DOHH2 (cell line): ENCODE results near the gene SERINC4.
A peak's percentile ranks its signal among the peaks of the same experiment; 100 is the strongest.

Source experiments
- H3F3A ChIP-seq: fragments of 200-600 bp; sonication (generic), shearing (Covaris generic); 2 replicates; pipeline ENCODE4 v1.6.0; 2016; ENCODE audit warnings: antibody characterized with exemption, mild to moderate bottlenecking; ENCODE audit not compliant: control insufficient read depth, insufficient read depth
- H3K27ac ChIP-seq: fragments of 200-600 bp; sonication (generic); 2 replicates; pipeline ENCODE4 v1.5.1; 2014; ENCODE audit warnings: low read depth, mild to moderate bottlenecking, low read length, moderate library complexity
- H3K27me3 ChIP-seq: fragments of 200-600 bp; sonication (generic); 2 replicates; pipeline ENCODE4 v1.6.1; 2014; ENCODE audit warnings: mild to moderate bottlenecking, low read length, mixed read lengths; ENCODE audit not compliant: control insufficient read depth
- H3K36me3 ChIP-seq: fragments of 200-600 bp; sonication (generic); 2 replicates; pipeline ENCODE4 v1.6.1; 2014; ENCODE audit warnings: mild to moderate bottlenecking, low read length, moderate library complexity, mixed read lengths; ENCODE audit not compliant: control insufficient read depth
- H3K4me1 ChIP-seq: fragments of 200-600 bp; sonication (generic); 2 replicates; pipeline ENCODE4 v1.6.1; 2014; ENCODE audit warnings: mild to moderate bottlenecking, low read length, mixed read lengths; ENCODE audit not compliant: control insufficient read depth
- H3K4me2 ChIP-seq: fragments of 200-600 bp; sonication (generic); 2 replicates; pipeline ENCODE4 v1.6.0; 2014; ENCODE audit warnings: mild to moderate bottlenecking, low read length, moderate library complexity
- H3K4me3 ChIP-seq: fragments of 200-600 bp; sonication (generic); 2 replicates; pipeline ENCODE4 v1.5.1; 2014; ENCODE audit warnings: mild to moderate bottlenecking, low read length, mixed read lengths
- H3K79me2 ChIP-seq: fragments of 200-600 bp; sonication (generic); 2 replicates; pipeline ENCODE4 v1.6.1; 2014; ENCODE audit warnings: mild to moderate bottlenecking, low read length, mixed read lengths; ENCODE audit not compliant: control insufficient read depth
- H3K9me2 ChIP-seq: fragments of 200-600 bp; sonication (generic); replicated peaks from 2 replicates; pipeline ENCODE4 v1.6.1; 2014; ENCODE audit warnings: mild to moderate bottlenecking, low read length, mixed read lengths; ENCODE audit not compliant: control insufficient read depth
- H3K9me3 ChIP-seq: fragments of 200-600 bp; sonication (generic); 2 replicates; pipeline ENCODE4 v1.6.1; 2014; ENCODE audit warnings: antibody characterized with exemption, low read length, mixed read lengths; ENCODE audit not compliant: control insufficient read depth, insufficient read depth
- H4K20me1 ChIP-seq: fragments of 200-600 bp; sonication (generic); 2 replicates; pipeline ENCODE4 v1.6.0; 2014; ENCODE audit warnings: low read depth, mild to moderate bottlenecking, antibody characterized with exemption, low read length, moderate library complexity; ENCODE audit not compliant: control insufficient read depth, insufficient read depth
- EZH2phosphoT487 ChIP-seq: fragments of 200-600 bp; sonication (generic); IDR thresholded peaks from 2 replicates; pipeline ENCODE4 v1.6.1; 2017; ENCODE audit warnings: borderline replicate concordance, mild to moderate bottlenecking, antibody characterized with exemption, low read length, moderate library complexity, mixed read lengths
- TF ChIP-seq, protein P1 (sequence below): fragments of 200-600 bp; sonication (generic); IDR thresholded peaks from one replicate; pipeline ENCODE4 v1.5.1; 2014; ENCODE audit warnings: antibody characterized with exemption, mild to moderate bottlenecking, low read depth, low read length; ENCODE audit not compliant: poor library complexity, severe bottlenecking

SERINC4 gene

DNA sequence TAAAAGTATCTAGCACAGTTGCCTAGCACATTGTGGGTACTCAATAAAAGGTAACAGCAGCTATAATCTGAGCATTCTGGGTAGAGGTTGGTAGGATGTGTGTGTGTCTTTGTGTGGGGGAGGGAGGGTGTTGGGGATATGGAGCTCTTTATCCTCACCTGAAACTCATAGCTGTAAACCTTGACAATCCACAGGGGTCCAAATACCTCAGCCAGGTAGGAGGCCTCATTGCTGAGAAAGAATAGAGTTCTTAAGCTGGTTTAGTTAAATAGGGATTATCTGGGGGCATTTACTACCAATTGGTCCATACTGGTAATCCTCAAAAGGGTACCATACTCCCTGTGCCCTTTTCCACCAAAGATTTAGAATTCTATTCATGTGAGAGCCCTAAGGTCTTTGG is 4.0 kb downstream of the SERINC4 start:
- H3K4me1 ChIP-seq, result peaks cover 81% of the 10 kb centered on the region
- H3K27ac ChIP-seq, result peak overlapping the region; percentile 99
- no peaks in the 10 kb centered on the region for H3K27me3 ChIP-seq

DNA sequence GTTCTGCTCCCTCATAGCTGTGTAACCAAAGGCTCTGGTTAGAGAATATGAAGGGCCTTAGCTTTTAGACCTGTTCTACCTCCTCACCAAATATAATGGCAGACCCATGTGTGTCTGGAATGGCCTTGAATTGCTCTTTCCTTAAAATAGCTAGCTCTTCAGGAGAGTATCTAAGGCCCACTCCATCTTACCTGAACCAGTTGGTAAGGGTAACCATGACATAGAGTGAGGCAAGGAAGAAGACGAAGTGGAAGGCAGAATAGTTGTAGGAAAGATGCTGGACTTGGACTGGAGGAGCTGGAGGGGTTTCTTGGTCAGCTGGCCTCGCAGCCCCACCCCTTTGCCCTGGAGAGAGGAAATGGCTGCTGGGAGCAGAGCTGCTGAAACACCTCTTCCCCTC is 4.8 kb downstream of the SERINC4 start:
- peaks cover 4% of the 10 kb centered on the region; the same call in 1 of the 2 replicates for H3K9me3 ChIP-seq
- no peaks in the 10 kb centered on the region for H3K9me2 ChIP-seq
- H3K36me3 ChIP-seq, result peaks cover 81% of the 10 kb centered on the region
- 0 out of 2 replicates have a peak, but pooled peaks cover 4% of the 10 kb centered on the region for H4K20me1 ChIP-seq
- peak overlapping the region; percentile 99 for H3K27ac ChIP-seq
- no peaks in the 10 kb centered on the region for H3K27me3 ChIP-seq
- peak overlapping the region; percentile 79 for H3K4me2 ChIP-seq
- peaks cover 87% of the 10 kb centered on the region for H3K4me1 ChIP-seq
- H3K79me2 ChIP-seq, result peaks cover 42% of the 10 kb centered on the region
- peaks cover 69% of the 10 kb centered on the region for H3F3A ChIP-seq
- no peak for TF ChIP-seq EZH2phosphoT487
- TF ChIP-seq, protein P1, sequence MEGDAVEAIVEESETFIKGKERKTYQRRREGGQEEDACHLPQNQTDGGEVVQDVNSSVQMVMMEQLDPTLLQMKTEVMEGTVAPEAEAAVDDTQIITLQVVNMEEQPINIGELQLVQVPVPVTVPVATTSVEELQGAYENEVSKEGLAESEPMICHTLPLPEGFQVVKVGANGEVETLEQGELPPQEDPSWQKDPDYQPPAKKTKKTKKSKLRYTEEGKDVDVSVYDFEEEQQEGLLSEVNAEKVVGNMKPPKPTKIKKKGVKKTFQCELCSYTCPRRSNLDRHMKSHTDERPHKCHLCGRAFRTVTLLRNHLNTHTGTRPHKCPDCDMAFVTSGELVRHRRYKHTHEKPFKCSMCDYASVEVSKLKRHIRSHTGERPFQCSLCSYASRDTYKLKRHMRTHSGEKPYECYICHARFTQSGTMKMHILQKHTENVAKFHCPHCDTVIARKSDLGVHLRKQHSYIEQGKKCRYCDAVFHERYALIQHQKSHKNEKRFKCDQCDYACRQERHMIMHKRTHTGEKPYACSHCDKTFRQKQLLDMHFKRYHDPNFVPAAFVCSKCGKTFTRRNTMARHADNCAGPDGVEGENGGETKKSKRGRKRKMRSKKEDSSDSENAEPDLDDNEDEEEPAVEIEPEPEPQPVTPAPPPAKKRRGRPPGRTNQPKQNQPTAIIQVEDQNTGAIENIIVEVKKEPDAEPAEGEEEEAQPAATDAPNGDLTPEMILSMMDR, result no peak
- H3K4me3 ChIP-seq, result peak overlapping the region; percentile 91; the same call in 1 of the 2 replicates

More for the DNA sequence above, 4.0 kb downstream of the SERINC4 start:
- peaks cover 64% of the 10 kb centered on the region for H3F3A ChIP-seq
- 0 out of 2 replicates have a peak overlapping the region, but pooled peaks have one; percentile 2 for H3K4me3 ChIP-seq
- H3K79me2 ChIP-seq, result peaks cover 50% of the 10 kb centered on the region
- peaks cover 4% of the 10 kb centered on the region; the same call in 1 of the 2 replicates for H3K9me3 ChIP-seq
- H3K36me3 ChIP-seq, result peaks cover 88% of the 10 kb centered on the region
- no peak for TF ChIP-seq EZH2phosphoT487
- TF ChIP-seq, protein P1, result no peak
- no peaks in the 10 kb centered on the region for H3K9me2 ChIP-seq
- peak overlapping the region; percentile 79 for H3K4me2 ChIP-seq
- H4K20me1 ChIP-seq, result 0 out of 2 replicates have a peak, but pooled peaks cover 4% of the 10 kb centered on the region

DNA sequence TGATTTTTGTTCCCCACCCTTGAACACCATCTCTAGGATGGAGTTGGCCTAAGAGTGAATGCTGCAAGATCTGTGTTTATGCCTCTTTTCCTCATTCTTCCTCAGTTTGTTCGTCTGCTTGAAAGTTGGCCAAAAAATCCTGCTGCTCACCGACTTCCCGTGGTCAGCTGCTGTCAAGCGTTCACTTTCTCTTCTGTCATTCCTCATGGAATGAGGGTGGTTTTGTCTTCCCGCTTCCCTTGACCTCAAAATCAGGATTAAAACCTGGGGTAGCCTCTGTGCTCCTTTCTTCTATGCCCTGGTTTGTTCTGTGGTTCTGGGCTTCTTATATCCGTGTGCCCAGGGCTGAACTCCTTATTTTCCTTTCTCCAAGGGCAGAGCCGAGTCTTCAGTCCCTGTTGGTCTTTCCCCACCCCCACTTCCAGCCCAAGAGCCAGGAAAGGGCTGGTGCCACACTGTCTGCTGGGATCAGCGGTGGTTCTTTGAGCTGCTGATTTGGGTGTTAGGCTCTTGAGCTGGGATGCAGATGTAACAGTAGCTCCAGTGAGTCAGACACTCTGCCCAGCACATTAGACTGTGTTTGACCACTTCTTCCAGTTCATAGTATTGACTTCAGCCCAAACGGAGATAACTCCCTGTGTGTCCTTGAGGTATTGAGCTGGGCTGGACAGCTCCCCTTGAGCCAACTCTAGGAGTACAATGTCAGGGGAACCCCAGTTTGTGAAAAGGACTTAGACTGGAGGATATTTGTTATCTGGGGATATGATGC is 5.6 kb downstream of the SERINC4 start:
- TF ChIP-seq EZH2phosphoT487, result no peak
- TF ChIP-seq, protein P1, result no peak
- Histone ChIP-seq H4K20me1 (0 out of 2 replicates have a peak, but pooled peaks cover 4% of the 10 kb centered on the region), H3K79me2 (peaks cover 37% of the 10 kb centered on the region), H3F3A (peaks cover 68% of the 10 kb centered on the region), H3K4me2 (peak overlapping the region; percentile 79), H3K36me3 (peaks cover 74% of the 10 kb centered on the region), H3K4me3 (peak overlapping the region; percentile 91), H3K9me2 (no peaks in the 10 kb centered on the region), H3K9me3 (no peaks in the 10 kb centered on the region), H3K27ac (peak overlapping the region; percentile 99), H3K27me3 (no peaks in the 10 kb centered on the region), H3K4me1 (peaks cover 87% of the 10 kb centered on the region)
